Astrocyte (in vitro differentiated cells and primary cell): Measurements from ENCODE around the gene ST3GAL4.

Source experiments
- CTCF ChIP-seq: IDR thresholded peaks from 2 replicates; pipeline ENCODE4 v1.5.1; 2011; ENCODE audit warnings: low read depth, mild to moderate bottlenecking, inconsistent platforms, low read length, moderate library complexity; ENCODE audit not compliant: insufficient read depth
- EZH2 ChIP-seq: IDR thresholded peaks from 2 replicates; pipeline ENCODE4 v1.6.1; 2012; ENCODE audit warnings: mild to moderate bottlenecking, low read length, inconsistent platforms; ENCODE audit not compliant: insufficient read depth

- TF ChIP-seq CTCF = no peak
- TF ChIP-seq EZH2 = no peak
These were observed 87.6 kb downstream of the ST3GAL4 start for GRCh38 chr11:126443120-126443519.
